Measurements from ENCODE around the gene APPBP2. TPM values are rescaled to one million over a fixed set of nuclear protein-coding genes. Genes with fewer than 3 reads are reported as not detected.

The APPBP2 gene
- polyA plus RNA-seq, 1 donor (not counting 4 experiments of a cell fraction or from before 2014, with no cell fraction given): 21.1 TPM

DNA sequence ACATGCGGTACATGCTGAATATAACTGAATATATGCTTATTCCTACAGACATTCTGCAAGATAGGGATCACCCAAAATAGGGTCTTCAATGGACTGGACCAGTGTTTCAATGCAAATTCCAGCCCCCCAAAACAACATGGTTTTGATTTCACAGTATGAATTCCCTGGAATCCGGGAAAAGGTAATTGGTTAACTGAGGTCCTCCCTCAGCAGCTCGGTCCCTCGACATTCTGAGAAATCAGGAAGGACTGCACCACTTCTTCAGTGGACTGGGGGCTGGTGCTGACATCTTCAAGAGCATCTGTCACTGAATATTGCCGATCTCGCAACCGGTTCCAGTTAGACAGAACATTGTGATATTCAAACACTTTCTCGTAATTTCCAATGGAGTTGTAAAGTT is 78.7 kb downstream of the APPBP2 start:
- Histone ChIP-seq H3K4me3 (ENCODE audit: control insufficient read depth in 2 of 3, extremely low read depth in 1 of 3, insufficient read depth in 2 of 3, low read depth in 1 of 3, low read length in 3 of 3) (no peak overlapping the region), H2AFZ (ENCODE audit: control insufficient read depth, low read length) (no peak overlapping the region), H3K4me1 (ENCODE audit: control insufficient read depth, extremely low read depth, insufficient read depth, low read length) (no peaks in the 10 kb centered on the region), H3K4me2 (ENCODE audit: control insufficient read depth, extremely low read depth, insufficient read depth, low read depth, low read length) (no peak overlapping the region), H4K20me1 (ENCODE audit: control insufficient read depth, extremely low read depth, insufficient read depth, low read length) (no peaks in the 10 kb centered on the region), H3K9ac (ENCODE audit: control insufficient read depth, extremely low read depth, insufficient read depth, low read length) (no peak overlapping the region), H3K27me3 (ENCODE audit: control insufficient read depth, extremely low read depth, insufficient read depth, low read length) (no peaks in the 10 kb centered on the region), H3K79me2 (ENCODE audit: control insufficient read depth, insufficient read depth, low read length) (no peaks in the 10 kb centered on the region), H3K27ac (ENCODE audit: control insufficient read depth, insufficient read depth, low read length) (no peak overlapping the region), H3K36me3 (ENCODE audit: control insufficient read depth in 2 of 2, extremely low read depth in 1 of 2, insufficient read depth in 2 of 2, low read length in 2 of 2) (peaks cover 4% of the 10 kb centered on the region in 2 experiments), H3K9me3 (ENCODE audit: control insufficient read depth, low read depth, low read length) (no peaks in the 10 kb centered on the region), H3K9me1 (ENCODE audit: control insufficient read depth, extremely low read depth, insufficient read depth, low read length) (no peaks in the 10 kb centered on the region)
- dilution Hi-C loops (cut with MboI; ENCODE audit: extremely low pct_ligation_motif_present, low sequenced_read_pairs): no loop called here
- DNase-seq (ENCODE audit: low read depth, low spot score) (no peak), FAIRE-seq (no peak)
- no peak for TF ChIP-seq EZH2 (IDR thresholded peaks at IDR 0.05; ENCODE audit: low read length)
- TF ChIP-seq, protein P1, sequence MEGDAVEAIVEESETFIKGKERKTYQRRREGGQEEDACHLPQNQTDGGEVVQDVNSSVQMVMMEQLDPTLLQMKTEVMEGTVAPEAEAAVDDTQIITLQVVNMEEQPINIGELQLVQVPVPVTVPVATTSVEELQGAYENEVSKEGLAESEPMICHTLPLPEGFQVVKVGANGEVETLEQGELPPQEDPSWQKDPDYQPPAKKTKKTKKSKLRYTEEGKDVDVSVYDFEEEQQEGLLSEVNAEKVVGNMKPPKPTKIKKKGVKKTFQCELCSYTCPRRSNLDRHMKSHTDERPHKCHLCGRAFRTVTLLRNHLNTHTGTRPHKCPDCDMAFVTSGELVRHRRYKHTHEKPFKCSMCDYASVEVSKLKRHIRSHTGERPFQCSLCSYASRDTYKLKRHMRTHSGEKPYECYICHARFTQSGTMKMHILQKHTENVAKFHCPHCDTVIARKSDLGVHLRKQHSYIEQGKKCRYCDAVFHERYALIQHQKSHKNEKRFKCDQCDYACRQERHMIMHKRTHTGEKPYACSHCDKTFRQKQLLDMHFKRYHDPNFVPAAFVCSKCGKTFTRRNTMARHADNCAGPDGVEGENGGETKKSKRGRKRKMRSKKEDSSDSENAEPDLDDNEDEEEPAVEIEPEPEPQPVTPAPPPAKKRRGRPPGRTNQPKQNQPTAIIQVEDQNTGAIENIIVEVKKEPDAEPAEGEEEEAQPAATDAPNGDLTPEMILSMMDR (optimal IDR thresholded peaks at IDR 0.05 in 1 of 3, IDR thresholded peaks at IDR 0.05 in 1 of 3, conservative IDR thresholded peaks at IDR 0.05 in 1 of 3; ENCODE audit: extremely low read depth in 1 of 3, insufficient read depth in 2 of 3, low read length in 3 of 3): no peak

DNA sequence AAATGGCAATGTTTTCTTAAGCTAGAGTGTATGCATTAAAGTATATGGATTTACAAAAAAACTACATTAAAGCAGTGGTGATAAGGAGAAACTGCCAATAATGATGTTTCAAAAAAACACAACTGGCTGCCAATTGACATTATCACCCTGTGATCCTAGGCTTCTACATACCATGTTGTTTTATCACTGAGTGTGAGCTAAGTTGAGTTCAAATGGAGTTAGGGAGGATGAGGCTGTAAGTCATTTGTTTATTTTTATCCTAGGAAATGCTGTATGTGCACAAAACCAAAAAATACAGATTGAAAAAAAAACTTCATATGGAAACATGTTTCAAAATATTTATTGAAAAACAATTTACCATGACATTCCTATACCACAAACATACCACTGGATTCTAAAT is 80.9 kb downstream of the APPBP2 start:
- no peak overlapping the region for H2AFZ ChIP-seq (ENCODE audit: control insufficient read depth, low read length)
- H4K20me1 ChIP-seq (ENCODE audit: control insufficient read depth, extremely low read depth, insufficient read depth, low read length): no peaks in the 10 kb centered on the region
- no peak for TF ChIP-seq EZH2 (IDR thresholded peaks at IDR 0.05; ENCODE audit: low read length)
- TF ChIP-seq, protein P1 (optimal IDR thresholded peaks at IDR 0.05 in 1 of 3, IDR thresholded peaks at IDR 0.05 in 1 of 3, conservative IDR thresholded peaks at IDR 0.05 in 1 of 3; ENCODE audit: extremely low read depth in 1 of 3, insufficient read depth in 2 of 3, low read length in 3 of 3): no peak
- no peaks in the 10 kb centered on the region for H3K9me1 ChIP-seq (ENCODE audit: control insufficient read depth, extremely low read depth, insufficient read depth, low read length)
- H3K4me2 ChIP-seq (ENCODE audit: control insufficient read depth, extremely low read depth, insufficient read depth, low read depth, low read length): no peak overlapping the region
- H3K79me2 ChIP-seq (ENCODE audit: control insufficient read depth, insufficient read depth, low read length): no peaks in the 10 kb centered on the region
- H3K36me3 ChIP-seq (ENCODE audit: control insufficient read depth in 2 of 2, extremely low read depth in 1 of 2, insufficient read depth in 2 of 2, low read length in 2 of 2): peaks cover 4% of the 10 kb centered on the region in 2 experiments
- H3K4me1 ChIP-seq (ENCODE audit: control insufficient read depth, extremely low read depth, insufficient read depth, low read length): no peaks in the 10 kb centered on the region
- no peak for FAIRE-seq
- DNase-seq (ENCODE audit: low read depth, low spot score): no peak
- no peak overlapping the region for H3K4me3 ChIP-seq (ENCODE audit: control insufficient read depth in 2 of 3, extremely low read depth in 1 of 3, insufficient read depth in 2 of 3, low read depth in 1 of 3, low read length in 3 of 3)
- H3K27ac ChIP-seq (ENCODE audit: control insufficient read depth, insufficient read depth, low read length): no peak overlapping the region
- H3K9ac ChIP-seq (ENCODE audit: control insufficient read depth, extremely low read depth, insufficient read depth, low read length): no peak overlapping the region
- no peaks in the 10 kb centered on the region for H3K9me3 ChIP-seq (ENCODE audit: control insufficient read depth, low read depth, low read length)
- no peaks in the 10 kb centered on the region for H3K27me3 ChIP-seq (ENCODE audit: control insufficient read depth, extremely low read depth, insufficient read depth, low read length)
- dilution Hi-C loops (cut with MboI; ENCODE audit: extremely low pct_ligation_motif_present, low sequenced_read_pairs): no loop called here

Measured in keratinocyte (primary cell).